HepG2 (cell line): ENCODE results near the gene MC3R. TPM values are rescaled to one million over a fixed set of nuclear protein-coding genes. Genes with fewer than 3 reads are reported as not detected.

Experiments
- ATAC-seq: fragments of 200-7000 bp; cut with Tn5 transposase; 3 replicates; pipeline ENCODE4 v1.9.1; 2020; ENCODE audit warnings: mild to moderate bottlenecking, moderate library complexity
- BruUV-seq: library from RNA; stranded (reverse); fragments of 400-500 nt; replicated peaks from 2 replicates; lab custom pipeline; 2021; lab: Mats Ljungman, UMichigan
- CTCF ChIA-PET: fragments of 300-600 bp; formaldehyde crosslinking; extraction: SDS; loops from one replicate; lab custom pipeline; 2021; ENCODE audit warnings: low total read pairs, inconsistent platforms, low intra/inter-chr PET ratio; lab: Yijun Ruan, JAX
- POLR2A ChIA-PET: fragments of 350-600 bp; sonication (Branson Sonifier 250); formaldehyde crosslinking; loops from one replicate; lab custom pipeline; 2020; ENCODE audit warnings: antibody characterized with exemption, inconsistent platforms; lab: Yijun Ruan, JAX
- DNase-seq: peaks from one replicate; pipeline ENCODE4 v3.0.0-alpha.2; 2015; ENCODE audit warnings: low spot score
- FAIRE-seq: peaks from 3 replicates; lab custom pipeline; 2011; peaks lifted over from hg19 to GRCh38; lab: Jason Lieb, UNC
- H2AFZ ChIP-seq: one replicate; pipeline ENCODE4 v1.6.1; 2011; ENCODE audit warnings: low read length, inconsistent platforms
- H3K27ac ChIP-seq: fragments of 300-600 bp; 3 replicates; pipeline ENCODE4 v1.8.0; 2011; ENCODE audit warnings: mixed run types, mild to moderate bottlenecking, mixed read lengths, low read length, inconsistent platforms; ENCODE audit not compliant: insufficient read depth; ENCODE audit errors: extremely low read length
- H3K27me3 ChIP-seq, 2 experiments: fragments of 200-600 bp in 1 of 2; 2 replicates in 1 of 2; 3 replicates in 1 of 2; pipeline versions ENCODE4 v1.6.0 to v1.8.0; 2011; ENCODE audit warnings: low read length in 2 of 2, mild to moderate bottlenecking in 2 of 2, moderate library complexity in 2 of 2, inconsistent platforms in 1 of 2; ENCODE audit not compliant: insufficient read depth in 2 of 2, control insufficient read depth in 1 of 2
- H3K36me3 ChIP-seq, 2 experiments: fragments of 200-600 bp in 1 of 2; replicated peaks in 1 of 2; 2 replicates in 1 of 2; 3 replicates in 1 of 2; pipeline versions ENCODE4 v1.5.1 to v1.8.0; 2011; ENCODE audit warnings: low read length in 2 of 2, inconsistent platforms in 1 of 2; ENCODE audit not compliant: insufficient read depth in 2 of 2, control insufficient read depth in 1 of 2
- H3K4me1 ChIP-seq: 2 replicates; pipeline ENCODE4 v1.5.1; 2012; ENCODE audit warnings: low read length, inconsistent platforms; ENCODE audit not compliant: insufficient read depth
- H3K4me2 ChIP-seq: 2 replicates; pipeline ENCODE4 v1.6.0; 2011; ENCODE audit warnings: low read depth, low read length, inconsistent platforms
- H3K4me3 ChIP-seq, 3 experiments: fragments of 200-600 bp in 1 of 3; sonication (generic), shearing (Covaris generic) in 1 of 3; replicated peaks in 1 of 3; 2 replicates each; pipeline ENCODE4 v1.5.1; 2011 to 2016; ENCODE audit warnings: low read length in 3 of 3, inconsistent platforms in 2 of 3, low read depth in 2 of 3, mild to moderate bottlenecking in 2 of 3, control low read depth in 1 of 3, mixed read lengths in 1 of 3; ENCODE audit not compliant: insufficient read depth in 1 of 3
- H3K79me2 ChIP-seq: one replicate; pipeline ENCODE4 v1.6.1; 2011; ENCODE audit warnings: low read length, inconsistent platforms; ENCODE audit not compliant: insufficient read depth
- H3K9ac ChIP-seq: 2 replicates; pipeline ENCODE4 v1.6.0; 2011; ENCODE audit warnings: mild to moderate bottlenecking, low read depth, low read length, inconsistent platforms; ENCODE audit not compliant: insufficient read depth
- H3K9me3 ChIP-seq: 2 replicates; pipeline ENCODE4 v1.5.1; 2012; ENCODE audit warnings: mild to moderate bottlenecking, low read length
- H4K20me1 ChIP-seq: 2 replicates; pipeline ENCODE4 v1.6.0; 2011; ENCODE audit warnings: inconsistent platforms, mild to moderate bottlenecking, low read length, moderate library complexity; ENCODE audit not compliant: insufficient read depth
- CEBPZ ChIP-seq: IDR thresholded peaks from 2 replicates; pipeline ENCODE4 v1.6.1; 2012; ENCODE audit warnings: low read length, improper control_type of control experiment
- CERS6 ChIP-seq: sonication (generic); formaldehyde crosslinking; IDR thresholded peaks from 2 replicates; pipeline ENCODE4 v1.5.0; 2020; ENCODE audit warnings: missing genetic modification reagents
- EP300 ChIP-seq, 3 experiments: sonication (generic) in 1 of 3; formaldehyde crosslinking in 1 of 3; IDR thresholded peaks; 2 replicates each; pipeline versions ENCODE4 v1.5.1 to v1.6.1; 2011 to 2020; ENCODE audit warnings: low read depth in 2 of 3, low read length in 2 of 3, borderline replicate concordance in 1 of 3, improper control_type of control experiment in 1 of 3, mild to moderate bottlenecking in 1 of 3, missing genetic modification reagents in 1 of 3, moderate library complexity in 1 of 3
- HNF4G ChIP-seq, 2 experiments: sonication (generic) in 1 of 2; formaldehyde crosslinking in 1 of 2; IDR thresholded peaks; 2 replicates each; pipeline versions ENCODE4 v1.4.0 to v1.6.1; 2011 to 2020; ENCODE audit warnings: borderline replicate concordance in 2 of 2, low read depth in 2 of 2, mild to moderate bottlenecking in 2 of 2, low read length in 1 of 2, missing genetic modification reagents in 1 of 2, moderate library complexity in 1 of 2
- NAIF1 ChIP-seq: sonication (generic); formaldehyde crosslinking; IDR thresholded peaks from 2 replicates; pipeline ENCODE4 v1.5.0; 2020; ENCODE audit warnings: mild to moderate bottlenecking, missing genetic modification reagents, borderline replicate concordance
- NFE2L1 ChIP-seq: sonication (generic); formaldehyde crosslinking; IDR thresholded peaks from 2 replicates; pipeline ENCODE4 v1.4.0; 2020; ENCODE audit warnings: missing genetic modification reagents, mild to moderate bottlenecking, borderline replicate concordance
- POLR2AphosphoS2 ChIP-seq: IDR thresholded peaks from 2 replicates; pipeline ENCODE4 v1.6.1; 2011; ENCODE audit warnings: low read depth, low read length, improper control_type of control experiment
- PTBP1 ChIP-seq: fragments of 200-400 bp; formaldehyde crosslinking; IDR thresholded peaks from 2 replicates; pipeline ENCODE4 v1.6.1; 2018; ENCODE audit warnings: low read length, low read depth; ENCODE audit not compliant: poor library complexity, severe bottlenecking
- SOX13 ChIP-seq, 3 experiments: fragments of 450-650 bp in 1 of 3; sonication (generic) in 1 of 3; formaldehyde crosslinking in 1 of 3; IDR thresholded peaks in 2 of 3; conservative IDR thresholded peaks in 1 of 3; 2 replicates each; pipeline versions ENCODE4 v1.5.0 to v1.6.1; 2016 to 2020; ENCODE audit warnings: antibody characterized with exemption in 1 of 3, mild to moderate bottlenecking in 1 of 3, missing compliant biosample characterization in 1 of 3, missing genetic modification reagents in 1 of 3, moderate library complexity in 1 of 3
- ZBTB21 ChIP-seq: sonication (generic); formaldehyde crosslinking; IDR thresholded peaks from 2 replicates; pipeline ENCODE4 v1.4.0; 2020; ENCODE audit warnings: missing genetic modification reagents
- ZBTB42 ChIP-seq: sonication (generic); formaldehyde crosslinking; IDR thresholded peaks from 2 replicates; pipeline ENCODE4 v1.5.0; 2020; ENCODE audit warnings: mild to moderate bottlenecking, missing genetic modification reagents
- ZFP1 ChIP-seq: IDR thresholded peaks from 2 replicates; pipeline ENCODE4 v1.6.1; 2016
- ZNF609 ChIP-seq: sonication (generic); formaldehyde crosslinking; IDR thresholded peaks from 2 replicates; pipeline ENCODE4 v1.4.0; 2020; ENCODE audit warnings: mild to moderate bottlenecking, missing genetic modification reagents, borderline replicate concordance
- ZNF782 ChIP-seq: sonication (generic); formaldehyde crosslinking; IDR thresholded peaks from 2 replicates; pipeline ENCODE4 v1.4.0; 2020; ENCODE audit warnings: missing genetic modification reagents, mild to moderate bottlenecking, borderline replicate concordance
- WGBS: methylation state at CpG from one replicate; pipeline ENCODE4 v1.1.6; 2017; ENCODE audit warnings: low lambda C conversion rate; 5-methylcytosine and 5-hydroxymethylcytosine counted together
- in situ Hi-C: cut with HindIII; loops from 2 replicates; pipeline ENCODE4 v1.10.0; 2017; ENCODE audit warnings: low pct_unique_long_range_greater_than_20kb; ENCODE audit not compliant: extremely low pct_ligation_motif_present
- intact Hi-C: fragments of 100-400 bp; cut with micrococcal nuclease; formaldehyde crosslinking; loops from one replicate; pipeline ENCODE4 v1.10.0; 2022; ENCODE audit not compliant: unreplicated experiment
- polyA plus RNA-seq, 8 experiments: library from polyadenylated mRNA; depleted of rRNA in 3 of 8; stranded (reverse) in 7 of 8; unstranded in 1 of 8; fragments of >200 nt; fragmentation: Illumina TruSeq in 4 of 8; extraction: Trizol in 4 of 8; gene quantifications; 2 replicates each; pipeline versions ENCODE4 v1.2.1 to v1.2.3, GENCODE V29; 2011 to 2016; ENCODE audit warnings: low read depth in 4 of 8, missing spikeins in 1 of 8, mixed read lengths in 1 of 8; ENCODE audit not compliant: insufficient read depth in 1 of 8
- total RNA-seq, 5 experiments: library from RNA; depleted of rRNA; stranded (reverse); fragments of >200 nt; fragmentation: Illumina TruSeq; extraction: Trizol; gene quantifications; 2 replicates each; pipeline ENCODE4 v1.2.3, GENCODE V29; 2016; ENCODE audit warnings: low read depth in 1 of 5

Gene MC3R
- total and polyA plus RNA-seq, 2 of the 13 experiments (the other 11 are each of a cell fraction or from before 2014, with no cell fraction given): not detected

GRCh38 chr20:56278196-56278595, 29.7 kb downstream of the MC3R start:
- POLR2A ChIA-PET: no interaction called here
- Histone ChIP-seq H3K27me3 (no peaks in the 10 kb centered on the region), H3K4me1 (no peaks in the 10 kb centered on the region), H3K79me2 (no peaks in the 10 kb centered on the region), H3K36me3 (no peaks in the 10 kb centered on the region), H2AFZ (no peak overlapping the region), H3K9me3 (peaks cover 13% of the 10 kb centered on the region; the same call in 1 of the 2 replicates), H4K20me1 (no peaks in the 10 kb centered on the region), H3K27ac (no peak overlapping the region), H3K9ac (no peak overlapping the region), H3K4me2 (no peak overlapping the region), H3K4me3 (no peak overlapping the region)
- WGBS: 1% methylated on average over 2 of the region's 2 CpGs
- in situ Hi-C loops: no loop called here
- CTCF ChIA-PET: no interaction called here
- FAIRE-seq (peak; percentile 21), ATAC-seq (no peak), DNase-seq (no peak)
- intact Hi-C loops: no loop called here
- BruUV-seq: no TSS peak
- TF ChIP-seq CEBPZ (no peak), NFE2L1 (no peak), ZNF609 (CRISPR knock-in tag) (no peak), POLR2AphosphoS2 (no peak), CERS6 (no peak), ZNF782 (CRISPR knock-in tag) (no peak), HNF4G (IDR thresholded peaks at IDR 0.05; ENCODE audit: borderline replicate concordance, low read depth, low read length) (no peak), HNF4G (CRISPR knock-in tag; IDR thresholded peaks at IDR 0.05; ENCODE audit: borderline replicate concordance, low read depth) (no peak), ZFP1 (CRISPR knock-in tag) (no peak), NAIF1 (no peak), SOX13 (IDR thresholded peaks at IDR 0.05) (no peak), SOX13 (CRISPR knock-in tag; conservative IDR thresholded peaks at IDR 0.05 in 1 of 2, IDR thresholded peaks at IDR 0.05 in 1 of 2) (no peak), ZBTB42 (CRISPR knock-in tag) (no peak), PTBP1 (no peak), EP300 (IDR thresholded peaks at IDR 0.05; ENCODE audit: low read depth in 2 of 2, low read length in 2 of 2) (no peak), EP300 (CRISPR knock-in tag; IDR thresholded peaks at IDR 0.05; ENCODE audit: borderline replicate concordance) (no peak), ZBTB21 (CRISPR knock-in tag) (no peak)
